Renal cortex interstitium (tissue), 11 donors: ENCODE measurements around the gene BSND. TPM values are rescaled to one million over a fixed set of nuclear protein-coding genes. Genes with fewer than 3 reads are reported as not detected.
A peak's percentile ranks its signal among the peaks of the same experiment; 100 is the strongest.

Source experiments
- DNase-seq, 11 donors: peaks; one replicate each; pipeline ENCODE4 v3.0.0-alpha.2; 2013; ENCODE audit warnings: low read depth in 9 of 11, low spot score in 4 of 11; ENCODE audit errors: extremely low read depth in 1 of 11
- polyA plus RNA-seq, 3 donors: library from polyadenylated mRNA; unstranded; fragments of 120-200 nt; gene quantifications; one replicate each; pipeline ENCODE4 v1.2.1, GENCODE V29; 2013; ENCODE audit not compliant: insufficient read length in 3 of 3

The BSND gene
- polyA plus RNA-seq, 3 donors: 3.3 to 4.2 (median 3.6) TPM

DNA sequence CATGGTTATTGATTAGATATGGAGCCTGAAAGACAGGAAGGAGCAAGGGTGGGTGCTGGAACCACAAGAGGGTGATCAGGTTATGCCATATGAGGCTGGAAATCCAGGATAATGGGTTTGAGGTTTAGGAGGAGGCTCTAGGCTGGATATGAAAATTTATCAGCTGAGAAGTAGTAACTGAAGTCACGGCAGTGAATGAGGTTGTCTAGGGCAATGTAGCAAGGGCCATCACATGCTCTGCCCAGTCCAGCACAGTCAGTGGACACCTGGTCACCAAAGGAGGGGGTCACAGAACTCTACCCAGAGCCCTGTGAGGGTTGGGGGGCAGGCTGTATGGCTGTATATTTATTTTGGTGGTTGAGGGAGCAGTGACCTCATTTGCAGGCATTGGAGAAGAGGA is 28.9 kb upstream of the BSND start:
- DNase-seq: no peak

DNA sequence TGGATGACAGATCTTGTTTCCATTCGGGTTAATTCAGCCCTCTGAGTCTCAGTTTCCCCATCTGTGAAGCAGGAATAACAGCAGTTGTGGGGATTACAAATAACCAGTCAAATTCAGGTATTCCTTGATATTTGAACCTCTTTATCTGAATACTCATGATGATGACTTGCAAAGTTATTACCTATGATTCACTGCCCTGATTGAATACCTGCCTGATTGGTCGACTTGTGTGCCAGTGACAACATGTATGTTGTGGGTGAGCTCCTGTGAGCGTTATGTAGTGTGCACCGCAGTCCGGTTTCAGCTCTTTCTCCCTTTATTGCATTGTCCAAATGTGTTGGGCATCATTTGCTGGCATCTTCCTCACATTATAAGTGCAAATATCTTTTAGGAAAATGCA is 27.8 kb upstream of the BSND start:
- no peak for DNase-seq

- DNase-seq: no peak
Observed at GRCh38 chr1:54971317-54971791, 27.4 kb upstream of the BSND start.

- no peak for DNase-seq
Observed at GRCh38 chr1:54972436-54972835, 26.3 kb upstream of the BSND start.

- no peak for DNase-seq
Observed at GRCh38 chr1:54973205-54973921, 25.4 kb upstream of the BSND start.

- no peak for DNase-seq
Observed at GRCh38 chr1:54975356-54976108, 23.2 kb upstream of the BSND start.

DNA sequence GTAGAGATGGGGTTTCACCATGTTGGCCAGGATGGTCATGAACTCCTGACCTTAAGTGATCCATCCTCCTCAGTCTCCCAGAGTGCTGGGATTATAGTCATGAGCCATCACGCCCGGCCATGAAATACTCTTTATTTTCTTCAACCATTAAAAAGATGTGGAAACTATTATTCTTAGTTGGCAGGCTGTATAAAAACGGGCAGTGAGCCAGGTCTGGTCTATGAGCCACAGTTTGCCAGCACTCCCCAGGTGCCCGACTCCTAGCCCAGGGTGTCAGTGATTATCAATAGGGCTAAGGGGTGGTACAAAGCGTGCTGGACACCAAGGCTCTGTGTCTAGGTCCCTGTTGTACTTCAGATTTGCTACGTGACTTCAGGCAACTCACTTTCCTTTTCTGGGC is 22.0 kb upstream of the BSND start:
- no peak for DNase-seq

- no peak for DNase-seq
Observed at GRCh38 chr1:54977533-54978297, 21.0 kb upstream of the BSND start.

DNA sequence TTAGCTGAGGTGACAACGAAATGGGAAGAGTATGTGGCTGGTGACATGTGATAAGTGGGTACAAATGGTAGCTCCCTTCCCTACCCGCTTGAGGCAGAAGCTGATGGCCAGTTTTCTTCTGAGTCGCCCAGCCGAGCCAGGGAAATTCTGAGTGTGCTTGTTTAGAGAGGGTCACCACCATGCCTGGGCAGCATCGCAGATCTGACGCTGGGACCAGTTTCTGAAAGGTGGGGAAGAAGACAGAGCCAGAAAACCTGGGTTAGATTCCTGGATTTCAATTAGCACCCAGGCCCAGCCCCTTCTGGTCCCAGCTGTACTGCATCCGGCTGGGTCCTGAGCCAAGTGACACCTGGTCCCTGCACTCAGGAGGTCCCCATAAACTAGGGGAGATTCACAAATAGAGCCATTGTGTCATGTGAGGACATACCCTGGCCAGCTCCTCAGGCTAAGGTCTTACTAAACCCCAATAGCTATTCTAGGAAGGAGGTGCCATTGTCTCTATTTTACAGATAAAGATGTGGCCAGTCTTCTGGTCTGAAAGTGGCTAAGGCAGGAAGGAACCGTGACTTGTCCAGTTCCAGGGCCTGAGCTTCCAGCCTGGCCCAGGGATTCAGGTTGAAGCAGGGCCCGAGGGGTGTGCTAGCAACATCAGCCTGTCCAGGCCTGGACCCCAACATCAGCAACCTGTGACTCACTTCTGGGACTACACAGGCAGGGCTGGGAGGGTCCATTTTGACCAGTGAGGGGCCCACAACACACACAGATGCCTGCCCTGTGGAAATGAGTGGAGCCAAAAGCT is 20.0 kb upstream of the BSND start:
- DNase-seq: no peak

DNA sequence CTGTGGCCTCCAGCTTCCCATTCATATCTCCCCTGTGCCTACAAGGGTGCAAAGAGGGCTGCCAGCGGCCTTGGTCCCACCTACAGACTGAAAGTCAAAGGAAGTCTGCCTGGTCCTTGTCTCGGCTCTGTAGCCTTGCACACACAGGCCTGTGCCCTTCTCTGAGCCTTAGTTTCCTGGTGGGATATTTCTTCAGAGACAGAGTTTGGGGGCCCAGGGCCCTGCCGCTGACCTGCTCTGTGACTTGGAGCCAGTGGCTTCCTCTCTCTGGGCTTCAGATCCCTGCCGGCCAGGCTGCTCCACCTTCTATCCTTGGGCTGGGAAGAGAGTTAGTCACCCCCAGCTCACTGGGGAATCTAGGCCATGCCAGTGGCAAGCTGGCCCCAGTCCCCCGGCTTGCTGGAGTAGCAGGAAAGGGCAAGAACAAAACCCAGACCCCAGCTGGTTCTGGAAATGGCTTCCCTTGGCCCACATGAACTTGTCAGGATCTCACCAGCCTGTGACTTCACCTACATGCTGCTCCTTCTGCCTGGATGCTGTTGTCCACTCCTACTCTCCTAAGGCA is 19.3 kb upstream of the BSND start:
- DNase-seq: no peak

GRCh38 chr1:54980046-54980527 is 18.6 kb upstream of the BSND start:
- DNase-seq: no peak

DNA sequence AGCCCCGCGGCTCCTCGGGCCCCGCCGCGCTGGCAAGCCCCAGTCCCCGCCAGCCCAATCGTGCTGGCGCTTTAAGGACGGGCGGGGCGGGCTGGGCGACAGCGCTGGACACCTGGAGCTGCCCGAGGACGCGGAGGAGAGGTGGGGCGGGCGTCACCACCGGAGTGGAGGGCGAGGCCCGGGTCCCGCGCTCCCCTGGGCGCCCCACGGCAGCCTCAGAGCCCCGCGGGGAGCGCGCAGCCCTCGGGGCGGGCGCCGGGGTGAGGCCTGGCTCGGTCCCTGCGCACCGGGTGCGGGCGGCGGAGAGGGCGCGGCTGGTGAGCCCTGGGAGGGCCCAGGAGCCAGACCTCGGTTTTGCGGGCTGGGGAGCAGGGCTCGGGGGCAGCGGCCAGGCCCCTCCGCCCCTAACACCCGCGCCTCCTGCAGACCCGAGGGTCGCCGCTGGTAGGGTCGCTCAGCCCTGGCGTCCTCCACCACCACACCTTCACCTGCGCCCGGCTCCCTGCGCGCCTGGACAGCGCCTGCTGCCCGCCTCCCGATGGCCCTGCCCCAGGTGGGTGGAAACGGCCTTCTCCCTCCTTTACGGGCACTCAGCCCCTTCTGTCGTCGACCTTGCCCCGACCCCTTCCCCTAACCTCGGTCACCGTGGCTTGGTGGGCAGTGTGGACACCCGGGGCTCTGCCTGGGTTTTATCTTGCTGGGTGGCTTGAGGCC is 18.0 kb upstream of the BSND start, which contains the start of gene TMEM61:
TSS of gene TMEM61 (plus strand) at position 101 of the 714 bp plus-strand sequence. CDS start at position 539, 438 bp downstream.
- peak in 1 of 11 donors; percentile 44 for DNase-seq

DNA sequence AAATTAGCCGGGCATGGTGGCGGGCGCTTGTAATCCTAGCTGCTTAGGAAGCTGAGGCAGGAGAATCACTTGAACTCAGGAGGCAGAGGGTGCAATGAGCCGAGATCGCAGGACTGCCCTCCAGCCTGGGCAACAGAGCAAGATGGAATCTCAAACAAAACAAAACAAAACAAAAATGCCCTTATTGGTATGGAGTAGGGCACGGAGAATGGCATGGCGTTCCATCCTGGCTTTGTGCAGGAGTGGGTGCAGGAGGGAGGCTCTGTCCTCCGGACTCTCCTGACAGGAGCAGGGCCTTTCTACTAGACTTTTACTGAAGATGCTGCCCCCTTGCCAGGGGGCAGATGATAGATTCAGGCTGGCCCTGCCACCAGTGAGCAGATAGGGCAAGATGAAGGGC is 17.3 kb upstream of the BSND start:
- DNase-seq: no peak

DNA sequence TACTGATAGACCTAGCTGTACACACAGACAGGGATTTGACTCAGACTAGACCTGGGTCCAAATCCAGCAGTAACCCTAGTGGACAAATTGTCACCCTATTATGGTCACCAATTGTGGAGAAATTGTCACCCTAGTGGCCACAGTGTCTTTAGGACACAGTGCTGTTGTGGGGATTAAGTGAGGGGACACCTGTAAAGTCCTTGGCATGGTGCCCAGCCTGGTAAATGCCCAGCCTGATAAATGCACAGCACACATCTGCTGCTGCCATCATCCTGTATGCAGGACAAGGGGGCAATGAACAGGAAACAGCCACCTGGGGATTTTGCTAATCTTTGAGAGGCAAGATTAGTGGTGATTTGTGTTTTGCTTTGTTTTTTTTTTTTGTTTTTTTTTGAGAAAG is 16.0 kb upstream of the BSND start:
- DNase-seq: no peak

DNA sequence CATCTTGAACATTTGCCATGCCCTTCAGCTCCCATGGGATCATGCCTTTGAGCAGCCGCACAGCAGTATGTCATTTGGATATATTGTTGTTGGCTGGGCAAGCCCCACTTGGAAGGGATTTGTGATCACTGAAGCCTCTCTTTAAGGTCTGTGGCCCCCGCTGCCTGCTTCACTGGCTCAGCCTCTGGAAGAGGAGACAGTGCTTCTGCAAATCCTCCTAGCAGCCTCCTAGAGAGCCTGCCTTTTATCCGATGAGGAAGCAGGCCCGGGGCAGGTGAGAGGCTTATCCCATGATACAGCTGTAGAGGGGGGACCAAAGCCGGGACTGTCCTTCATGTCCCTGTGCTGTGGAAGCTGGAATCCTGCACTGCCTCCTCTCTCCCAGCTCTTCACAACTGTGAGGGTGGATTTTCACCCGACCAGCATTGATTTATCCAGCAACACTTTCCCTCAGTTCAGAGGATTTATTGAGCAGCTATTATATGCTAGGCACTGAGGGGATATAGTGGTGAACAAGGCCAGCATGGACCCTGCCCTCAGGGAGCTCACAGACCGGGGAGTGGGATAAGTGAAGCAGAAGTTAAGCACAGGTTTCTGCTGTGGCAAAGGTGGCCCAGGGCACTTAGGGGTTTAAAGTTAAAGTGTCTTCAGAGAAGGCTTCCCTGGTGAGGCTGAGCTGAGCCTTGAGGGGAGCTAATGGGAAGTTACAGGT is 14.4 kb upstream of the BSND start:
- no peak for DNase-seq

GRCh38 chr1:54985556-54985955 is 13.2 kb upstream of the BSND start:
- no peak for DNase-seq

DNA sequence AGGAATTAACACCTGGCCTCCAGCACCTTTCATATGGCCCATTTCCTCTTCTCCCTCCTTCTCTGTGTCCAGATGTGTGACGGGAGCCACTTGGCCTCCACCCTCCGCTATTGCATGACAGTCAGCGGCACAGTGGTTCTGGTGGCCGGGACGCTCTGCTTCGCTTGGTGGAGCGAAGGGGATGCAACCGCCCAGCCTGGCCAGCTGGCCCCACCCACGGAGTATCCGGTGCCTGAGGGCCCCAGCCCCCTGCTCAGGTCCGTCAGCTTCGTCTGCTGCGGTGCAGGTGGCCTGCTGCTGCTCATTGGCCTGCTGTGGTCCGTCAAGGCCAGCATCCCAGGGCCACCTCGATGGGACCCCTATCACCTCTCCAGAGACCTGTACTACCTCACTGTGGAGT is 12.7 kb upstream of the BSND start:
- no peak for DNase-seq
